Astrocyte of the spinal cord (primary cell): Measurements from ENCODE around the gene WDPCP.

ENCODE experiments used
- DNase-seq: peaks from one replicate; pipeline ENCODE4 v3.0.0; 2011; ENCODE audit warnings: low read depth, low spot score
- H3K4me3 ChIP-seq: 2 replicates; pipeline ENCODE4 v1.5.1; 2011; ENCODE audit warnings: low read depth, mild to moderate bottlenecking, low read length, moderate library complexity
- in situ Hi-C: cut with HindIII; loops from 2 replicates; pipeline ENCODE4 v1.10.0; 2017; ENCODE audit warnings: low sequenced_read_pairs
- TF ChIP-seq, protein P1 (sequence below): IDR thresholded peaks from 2 replicates; pipeline ENCODE4 v1.5.1; 2012; ENCODE audit warnings: low read depth, mild to moderate bottlenecking, low read length, inconsistent platforms

The WDPCP gene

DNA sequence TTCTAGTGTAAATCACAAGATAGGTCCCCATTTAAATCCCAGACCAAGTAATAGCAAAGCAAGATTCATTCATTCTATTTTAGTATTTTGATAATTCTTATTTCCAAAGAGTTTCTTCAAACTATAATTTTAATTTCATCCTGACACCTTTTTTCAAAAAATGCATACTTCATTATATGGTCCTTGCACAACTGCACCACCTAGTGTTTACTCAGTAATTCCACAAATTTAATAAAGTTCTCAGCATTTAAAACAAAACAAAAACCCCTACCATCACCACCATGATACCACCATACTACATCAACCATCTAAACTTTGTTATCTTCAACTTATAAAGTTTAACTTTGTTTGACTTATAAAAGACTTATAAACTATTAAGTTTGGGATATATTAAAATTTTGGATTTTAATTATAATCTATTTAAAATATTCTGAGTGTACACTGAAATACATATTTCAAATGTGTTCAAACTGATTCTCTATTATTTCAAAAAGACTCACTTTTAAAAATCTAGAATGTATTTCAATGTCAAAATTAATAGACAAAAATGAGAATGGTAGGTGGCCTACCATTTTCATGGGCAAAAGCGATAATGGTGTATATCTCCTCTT, 44.2 kb downstream of the WDPCP start:
- TF ChIP-seq, protein P1, sequence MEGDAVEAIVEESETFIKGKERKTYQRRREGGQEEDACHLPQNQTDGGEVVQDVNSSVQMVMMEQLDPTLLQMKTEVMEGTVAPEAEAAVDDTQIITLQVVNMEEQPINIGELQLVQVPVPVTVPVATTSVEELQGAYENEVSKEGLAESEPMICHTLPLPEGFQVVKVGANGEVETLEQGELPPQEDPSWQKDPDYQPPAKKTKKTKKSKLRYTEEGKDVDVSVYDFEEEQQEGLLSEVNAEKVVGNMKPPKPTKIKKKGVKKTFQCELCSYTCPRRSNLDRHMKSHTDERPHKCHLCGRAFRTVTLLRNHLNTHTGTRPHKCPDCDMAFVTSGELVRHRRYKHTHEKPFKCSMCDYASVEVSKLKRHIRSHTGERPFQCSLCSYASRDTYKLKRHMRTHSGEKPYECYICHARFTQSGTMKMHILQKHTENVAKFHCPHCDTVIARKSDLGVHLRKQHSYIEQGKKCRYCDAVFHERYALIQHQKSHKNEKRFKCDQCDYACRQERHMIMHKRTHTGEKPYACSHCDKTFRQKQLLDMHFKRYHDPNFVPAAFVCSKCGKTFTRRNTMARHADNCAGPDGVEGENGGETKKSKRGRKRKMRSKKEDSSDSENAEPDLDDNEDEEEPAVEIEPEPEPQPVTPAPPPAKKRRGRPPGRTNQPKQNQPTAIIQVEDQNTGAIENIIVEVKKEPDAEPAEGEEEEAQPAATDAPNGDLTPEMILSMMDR = peak; percentile 51
- peak; percentile 32 for DNase-seq
- no peak overlapping the region for H3K4me3 ChIP-seq
- in situ Hi-C loops = no loop called here

DNA sequence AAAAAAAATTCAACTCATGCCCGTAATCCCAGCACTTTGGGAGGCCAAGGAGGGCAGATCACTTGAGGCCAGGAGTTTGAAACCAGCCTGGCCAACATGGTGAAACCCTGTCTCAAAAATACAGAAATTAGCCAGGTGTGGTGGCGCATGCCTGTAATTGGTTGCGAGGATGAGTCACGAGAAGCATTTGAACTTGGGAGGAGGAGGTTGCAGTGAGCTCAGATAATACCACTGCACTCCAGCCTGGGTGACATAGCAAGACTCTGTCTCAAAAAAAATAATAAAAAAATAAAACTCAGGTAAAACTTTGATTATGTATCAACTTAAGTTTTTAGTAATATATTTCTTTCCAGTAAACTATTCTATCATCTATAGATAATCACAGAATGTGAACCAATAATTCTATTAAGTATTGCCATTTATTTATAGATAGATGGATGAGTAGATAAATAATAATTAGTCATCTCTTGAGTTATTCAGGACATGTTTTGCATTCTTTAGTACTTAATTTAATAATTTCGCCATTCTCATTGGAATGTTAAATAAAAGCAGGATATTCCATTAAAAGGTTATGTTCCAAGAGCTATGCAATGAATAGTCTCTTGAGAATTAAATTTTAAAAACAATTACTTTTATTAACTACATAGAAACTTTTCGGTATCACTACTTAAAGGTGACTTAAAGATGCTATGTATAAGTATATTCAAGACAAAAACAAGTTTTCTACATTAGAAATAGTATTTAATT, 48.7 kb downstream of the WDPCP start:
- in situ Hi-C loops = no loop called here
- H3K4me3 ChIP-seq = no peak overlapping the region
- TF ChIP-seq, protein P1 = no peak
- DNase-seq = no peak

DNA sequence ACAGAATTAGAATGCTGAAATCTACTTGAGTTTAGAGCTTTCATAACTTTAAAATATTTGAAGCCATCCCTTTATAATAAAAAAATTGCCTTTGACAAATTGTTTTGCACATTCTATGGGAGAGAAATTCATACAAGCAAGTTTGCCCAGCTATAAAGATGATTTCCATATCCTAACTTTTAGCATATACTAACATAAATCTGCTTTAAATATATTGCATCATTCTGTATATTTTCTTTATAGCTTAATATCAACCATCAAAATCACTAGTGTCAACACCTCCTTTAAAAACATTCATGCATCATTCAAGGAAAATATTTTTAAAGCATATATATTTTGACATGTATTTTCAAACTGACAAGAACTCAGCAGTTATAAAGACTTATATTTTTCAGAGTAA, 49.9 kb downstream of the WDPCP start:
- in situ Hi-C loops = no loop called here
- TF ChIP-seq, protein P1 = no peak
- H3K4me3 ChIP-seq = no peak overlapping the region
- no peak for DNase-seq

DNA sequence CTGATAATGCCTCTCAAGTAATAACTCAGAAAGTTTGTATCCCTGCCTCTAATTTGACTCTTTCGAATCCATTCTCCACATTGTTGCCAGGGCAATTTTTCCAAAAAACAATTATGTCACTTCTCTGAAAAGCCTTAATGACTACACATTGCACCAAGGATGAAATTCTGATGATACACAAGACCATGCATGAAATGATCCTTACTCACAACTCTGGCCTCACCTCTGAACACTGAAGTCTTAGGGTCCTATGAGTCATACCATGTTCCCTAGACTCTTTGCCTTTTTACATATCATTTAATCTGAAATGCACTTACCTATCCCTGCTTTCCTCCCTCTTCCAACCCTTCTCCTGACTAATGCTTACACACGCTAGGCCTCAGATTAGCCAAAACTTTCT, 51.0 kb downstream of the WDPCP start:
- TF ChIP-seq, protein P1 = no peak
- in situ Hi-C loops = no loop called here
- H3K4me3 ChIP-seq = no peak overlapping the region
- peak; percentile 17 for DNase-seq

DNA sequence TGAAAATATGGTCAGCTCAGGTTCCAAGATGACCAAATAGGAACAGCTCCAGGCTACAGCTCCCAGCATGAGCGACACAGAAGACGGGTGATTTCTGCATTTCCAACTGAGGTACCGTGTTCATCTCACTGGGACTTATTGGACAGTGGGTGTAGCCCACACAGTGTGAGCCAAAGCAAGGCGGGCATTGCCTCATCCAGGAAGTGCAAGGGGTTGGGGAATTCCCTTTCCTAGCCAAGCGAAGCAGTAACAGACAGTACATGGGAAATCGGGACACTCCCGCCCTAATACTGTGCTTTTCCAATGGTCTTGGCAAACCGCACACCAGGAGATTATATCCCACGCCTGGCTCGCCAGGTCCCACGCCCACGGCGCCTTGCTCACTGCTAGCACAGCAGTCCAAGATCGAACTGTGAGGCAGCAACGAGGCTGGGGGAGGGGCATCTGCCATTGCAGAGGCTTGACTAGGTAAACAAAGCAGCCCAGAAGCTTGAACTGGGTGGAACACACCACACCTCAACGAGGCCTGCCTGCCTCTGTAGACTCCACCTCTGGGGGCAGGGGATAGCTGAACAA, 57.5 kb downstream of the WDPCP start:
- in situ Hi-C loops = no loop called here

DNA sequence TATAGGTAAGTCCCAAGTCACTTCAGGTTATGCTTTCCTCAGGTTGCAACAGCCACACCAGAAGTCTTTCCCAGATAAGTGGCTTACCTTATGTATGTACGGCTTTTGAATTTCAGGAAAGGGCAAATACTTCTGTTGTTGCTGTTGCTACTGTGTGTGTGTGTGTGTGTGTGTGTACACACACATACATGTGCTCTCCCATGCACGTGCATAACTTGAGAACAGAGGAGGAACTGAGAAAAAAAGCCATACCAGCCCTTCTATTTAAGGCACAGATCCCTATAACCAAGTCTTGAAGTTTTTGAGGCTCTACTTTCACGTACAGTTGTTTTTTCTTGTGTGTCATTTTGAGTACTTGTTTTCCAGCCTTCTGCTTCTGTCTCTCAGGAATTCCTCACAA, 62.4 kb downstream of the WDPCP start:
- TF ChIP-seq, protein P1 = no peak
- no peak for DNase-seq
- in situ Hi-C loops = no loop called here
- no peak overlapping the region for H3K4me3 ChIP-seq

More for the DNA sequence above, 57.5 kb downstream of the WDPCP start:
- no peak for DNase-seq
- TF ChIP-seq, protein P1 = no peak
- H3K4me3 ChIP-seq = no peak overlapping the region
